Heart left ventricle (tissue), 13 donors: ENCODE measurements around the gene FNBP1L.

Source experiments
- POLR2A ChIP-seq, 2 donors: fragments of 450-650 bp; IDR thresholded peaks; one replicate each; pipeline ENCODE4 v1.6.1; 2017; ENCODE audit warnings: antibody characterized with exemption in 2 of 2, mild to moderate bottlenecking in 2 of 2, moderate library complexity in 2 of 2
- TF ChIP-seq, protein P1 (sequence below), 12 donors: fragments of 200-600 bp; sonication (generic) in 4 of 12; IDR thresholded peaks; one replicate each; pipeline versions ENCODE4 v1.5.0 to v1.8.0; 2018 to 2022; ENCODE audit warnings: antibody characterized with exemption in 12 of 12, mild to moderate bottlenecking in 5 of 12
- donor health status: ischemic (EF 13 %, LVEDD 7.1; RV severe dilation, severe dysfunction).
- donor health status: DM: no; HTN: yes; CAD: no.
- donor health status: DM: no; HTN: no; CAD: no.
- donor health status: ischemic (EF 25% LVEDD 6.9; RV normal size, moderate dysfunction).
- donor health status: ischemic (EF 25% LVEDD 5.7; RV mildly dilated, moderate dysfunction).
- donor health status: ischemic (EF 35%, LVEDD 5.7; RV mildly dilated, moderate dysfunction).
- donor health status: nonischemic (EF 11% LVEDD 7.7; RV severe dilation, severe dysfunction).
- donor health status: DM: yes; HTN: yes; CAD: no.
- donor health status: PGD.
- donor health status: ischemic (EF 29% LVEDD 5.4; RV normal size, mild dysfunction).
- donor health status: nonischemic (EF 23%, LVEDD 6.1; RV moderate dilation, normal function).

DNA sequence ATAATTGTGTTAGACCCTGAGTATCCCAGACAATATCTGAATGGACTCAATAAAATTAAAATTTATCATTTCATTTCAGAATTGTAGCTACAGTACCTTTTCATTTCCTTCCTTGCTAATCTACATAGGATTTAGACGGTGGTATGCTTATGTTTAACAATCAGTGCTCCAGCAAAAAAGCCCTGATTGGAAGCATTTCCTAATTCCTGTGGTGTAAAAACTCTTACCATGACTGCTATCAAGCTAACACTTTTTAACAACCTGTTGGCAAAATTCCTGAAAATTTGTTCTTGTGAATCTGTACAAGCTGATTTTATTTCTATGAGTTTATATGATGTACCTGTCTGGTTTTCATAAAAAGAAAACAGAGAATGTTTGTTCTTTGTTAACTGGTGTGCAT is 5.2 kb upstream of the FNBP1L start:
- TF ChIP-seq, protein P1, sequence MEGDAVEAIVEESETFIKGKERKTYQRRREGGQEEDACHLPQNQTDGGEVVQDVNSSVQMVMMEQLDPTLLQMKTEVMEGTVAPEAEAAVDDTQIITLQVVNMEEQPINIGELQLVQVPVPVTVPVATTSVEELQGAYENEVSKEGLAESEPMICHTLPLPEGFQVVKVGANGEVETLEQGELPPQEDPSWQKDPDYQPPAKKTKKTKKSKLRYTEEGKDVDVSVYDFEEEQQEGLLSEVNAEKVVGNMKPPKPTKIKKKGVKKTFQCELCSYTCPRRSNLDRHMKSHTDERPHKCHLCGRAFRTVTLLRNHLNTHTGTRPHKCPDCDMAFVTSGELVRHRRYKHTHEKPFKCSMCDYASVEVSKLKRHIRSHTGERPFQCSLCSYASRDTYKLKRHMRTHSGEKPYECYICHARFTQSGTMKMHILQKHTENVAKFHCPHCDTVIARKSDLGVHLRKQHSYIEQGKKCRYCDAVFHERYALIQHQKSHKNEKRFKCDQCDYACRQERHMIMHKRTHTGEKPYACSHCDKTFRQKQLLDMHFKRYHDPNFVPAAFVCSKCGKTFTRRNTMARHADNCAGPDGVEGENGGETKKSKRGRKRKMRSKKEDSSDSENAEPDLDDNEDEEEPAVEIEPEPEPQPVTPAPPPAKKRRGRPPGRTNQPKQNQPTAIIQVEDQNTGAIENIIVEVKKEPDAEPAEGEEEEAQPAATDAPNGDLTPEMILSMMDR (IDR thresholded peaks at IDR 0.05): no peak
- TF ChIP-seq POLR2A (IDR thresholded peaks at IDR 0.05): no peak
